GM18861 (cell line): Measurements from ENCODE around the gene CBX1.
A peak's percentile ranks its signal among the peaks of the same experiment; 100 is the strongest.

ENCODE experiments used
- ATAC-seq: cut with Tn5 transposase; IDR thresholded peaks from one replicate; pipeline ENCODE4 v1.9.1; 2021; ENCODE audit not compliant: unreplicated experiment

The CBX1 gene

GRCh38 chr17:48101012-48101720 is at the start of gene CBX1:
Gene CBX1, minus strand, starts transcription at chr17:48101478. Its CDS starts 24,474 bp downstream, at chr17:48077004.
- ATAC-seq, result peak; percentile 82

- ATAC-seq, result no peak
These were observed 49.3 kb upstream of the CBX1 start for GRCh38 chr17:48150597-48151001.

GRCh38 chr17:48149787-48150463 is 48.6 kb upstream of the CBX1 start:
- no peak for ATAC-seq

- no peak for ATAC-seq
These were observed 47.8 kb upstream of the CBX1 start for GRCh38 chr17:48148854-48149786.

- ATAC-seq, result no peak
These were observed 46.9 kb upstream of the CBX1 start for GRCh38 chr17:48148029-48148770.

GRCh38 chr17:48144976-48145798 is 43.9 kb upstream of the CBX1 start:
- no peak for ATAC-seq

GRCh38 chr17:48144231-48144630 is 43.0 kb upstream of the CBX1 start:
- no peak for ATAC-seq

GRCh38 chr17:48143629-48144028 is 42.4 kb upstream of the CBX1 start:
- ATAC-seq, result no peak

- no peak for ATAC-seq
These were observed 38.7 kb upstream of the CBX1 start for GRCh38 chr17:48139944-48140343.

GRCh38 chr17:48137656-48138055 is 36.4 kb upstream of the CBX1 start:
- no peak for ATAC-seq

GRCh38 chr17:48134912-48135480 is 33.7 kb upstream of the CBX1 start:
- no peak for ATAC-seq

GRCh38 chr17:48132385-48132784 is 31.1 kb upstream of the CBX1 start:
- ATAC-seq, result no peak

- no peak for ATAC-seq
These were observed 30.0 kb upstream of the CBX1 start for GRCh38 chr17:48131216-48131824.

GRCh38 chr17:48129981-48130380 is 28.7 kb upstream of the CBX1 start:
- ATAC-seq, result no peak

GRCh38 chr17:48128400-48128799 is 27.1 kb upstream of the CBX1 start:
- ATAC-seq, result no peak

- no peak for ATAC-seq
These were observed 26.2 kb upstream of the CBX1 start for GRCh38 chr17:48127371-48128051.

GRCh38 chr17:48126532-48126850 is 25.2 kb upstream of the CBX1 start:
- no peak for ATAC-seq

GRCh38 chr17:48125829-48126531 is 24.7 kb upstream of the CBX1 start:
- ATAC-seq, result no peak
